HG03103 (cell line): ENCODE data around the gene FYB1.

ENCODE experiments used
- ATAC-seq: cut with Tn5 transposase; IDR thresholded peaks from one replicate; pipeline ENCODE4 v1.9.1; 2021; ENCODE audit warnings: low read depth; ENCODE audit not compliant: unreplicated experiment

Gene FYB1

DNA sequence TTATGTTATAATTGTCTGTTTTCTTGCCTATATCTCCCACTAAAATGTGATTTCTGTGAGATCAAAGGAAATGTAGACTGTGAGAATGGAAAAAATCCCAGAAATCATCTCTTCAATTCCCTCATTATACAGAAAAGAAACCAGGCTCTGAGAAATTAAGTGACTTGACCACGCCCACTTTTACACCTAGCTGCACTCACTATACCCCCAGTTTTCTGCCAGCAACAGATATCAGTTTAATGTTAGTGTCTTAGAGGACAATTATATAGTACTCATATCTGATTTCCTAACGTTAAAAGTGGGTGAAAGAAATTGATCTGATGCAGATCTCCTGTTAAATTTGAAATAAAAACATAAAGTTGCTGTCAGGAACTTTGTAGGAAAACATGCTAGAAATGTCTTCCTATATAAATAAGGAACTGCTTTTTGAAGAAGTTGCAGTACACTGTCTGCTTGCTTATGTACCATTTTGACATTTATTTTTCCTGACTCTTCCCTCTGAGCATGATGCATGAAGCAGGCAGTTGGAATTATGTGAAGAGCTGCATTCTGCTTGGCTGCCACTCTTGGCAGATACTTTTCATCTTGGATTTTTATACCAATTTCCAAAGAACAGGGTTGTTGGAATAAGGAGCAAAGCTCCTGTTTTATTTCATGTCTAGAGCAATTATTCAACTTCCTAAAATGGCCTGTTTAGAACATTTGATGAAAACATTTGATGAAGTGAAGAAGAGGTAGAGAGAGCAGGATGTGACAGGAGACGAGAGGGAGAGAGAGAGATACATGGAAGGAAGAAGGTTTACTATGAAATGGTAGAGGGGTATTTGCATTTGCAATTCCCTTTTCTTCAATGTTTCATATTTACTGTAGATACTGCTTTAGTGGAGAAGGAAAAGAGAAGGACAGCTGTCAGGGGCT, 87.9 kb downstream of the FYB1 start:
- no peak for ATAC-seq

DNA sequence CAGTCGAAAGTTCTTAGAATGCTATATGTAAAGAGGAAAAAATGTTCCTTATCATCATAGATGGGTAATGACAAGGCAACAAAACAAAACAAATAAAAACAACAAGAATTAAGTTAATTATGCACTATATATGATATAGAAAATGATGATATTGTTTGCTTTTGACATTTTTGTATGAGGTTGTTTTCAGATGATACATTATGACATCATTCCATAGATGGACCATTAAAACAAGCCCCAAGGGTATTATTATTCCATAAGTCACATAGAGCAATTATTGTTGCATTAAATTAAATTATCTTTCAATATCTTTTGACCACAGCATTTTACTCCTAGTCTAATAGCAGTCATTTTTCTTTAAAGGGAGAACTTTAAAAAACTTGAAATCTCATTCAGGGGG, 88.6 kb downstream of the FYB1 start:
- no peak for ATAC-seq

DNA sequence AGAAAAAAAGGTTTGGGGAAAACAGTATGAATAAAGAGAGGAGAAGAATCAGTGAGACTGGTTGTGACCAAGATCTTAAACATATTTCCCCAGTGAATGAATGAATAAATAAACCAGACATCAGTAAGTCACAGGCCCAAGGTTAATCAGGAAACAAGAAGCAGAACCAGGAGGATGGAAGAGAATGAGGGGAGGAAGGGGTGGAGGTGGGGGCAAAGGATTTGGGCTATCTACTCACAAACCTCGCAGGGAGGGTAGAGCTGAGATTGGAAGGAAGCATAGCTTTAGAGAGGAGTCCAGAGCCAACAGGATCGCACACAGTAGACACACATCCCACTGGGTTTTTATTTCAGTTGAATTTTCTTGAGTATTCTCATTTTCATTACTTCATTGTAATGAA, 97.4 kb downstream of the FYB1 start:
- no peak for ATAC-seq

DNA sequence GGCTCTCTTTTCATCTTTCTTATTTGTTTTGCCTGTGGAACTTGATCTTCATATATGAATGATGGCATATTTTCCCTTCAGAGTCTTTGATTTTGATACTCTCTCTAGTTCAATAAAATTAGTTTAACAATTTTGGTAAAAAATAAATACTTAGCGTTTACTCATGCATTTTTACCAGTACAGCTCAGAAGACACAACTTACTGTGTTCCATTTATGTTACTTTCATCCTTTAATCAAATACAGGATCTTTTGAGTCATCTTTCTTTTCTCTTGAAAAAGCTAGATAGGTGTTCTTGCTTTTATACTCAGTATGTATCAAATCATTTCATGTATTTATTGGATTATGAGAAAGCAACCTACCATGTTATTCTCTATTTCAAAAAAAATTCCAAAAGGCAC, 98.0 kb downstream of the FYB1 start:
- ATAC-seq: no peak

DNA sequence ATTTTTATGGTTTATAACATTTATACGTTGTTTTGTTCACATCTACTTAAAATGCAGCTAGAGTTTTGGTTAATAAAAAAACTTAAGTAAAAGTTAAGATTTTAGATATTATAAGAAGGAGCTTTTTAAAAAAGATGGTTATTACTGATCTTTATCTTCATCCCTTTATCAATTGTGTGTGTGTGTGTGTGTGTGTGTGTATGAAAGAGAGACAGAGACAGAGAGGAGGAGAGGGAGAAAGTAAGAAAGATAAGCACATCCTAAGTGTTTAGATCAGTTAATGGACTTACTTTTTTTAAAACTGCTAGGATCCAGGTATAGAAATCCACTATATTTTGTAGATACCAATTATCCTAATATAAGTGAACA, 99.3 kb downstream of the FYB1 start:
- ATAC-seq: no peak

DNA sequence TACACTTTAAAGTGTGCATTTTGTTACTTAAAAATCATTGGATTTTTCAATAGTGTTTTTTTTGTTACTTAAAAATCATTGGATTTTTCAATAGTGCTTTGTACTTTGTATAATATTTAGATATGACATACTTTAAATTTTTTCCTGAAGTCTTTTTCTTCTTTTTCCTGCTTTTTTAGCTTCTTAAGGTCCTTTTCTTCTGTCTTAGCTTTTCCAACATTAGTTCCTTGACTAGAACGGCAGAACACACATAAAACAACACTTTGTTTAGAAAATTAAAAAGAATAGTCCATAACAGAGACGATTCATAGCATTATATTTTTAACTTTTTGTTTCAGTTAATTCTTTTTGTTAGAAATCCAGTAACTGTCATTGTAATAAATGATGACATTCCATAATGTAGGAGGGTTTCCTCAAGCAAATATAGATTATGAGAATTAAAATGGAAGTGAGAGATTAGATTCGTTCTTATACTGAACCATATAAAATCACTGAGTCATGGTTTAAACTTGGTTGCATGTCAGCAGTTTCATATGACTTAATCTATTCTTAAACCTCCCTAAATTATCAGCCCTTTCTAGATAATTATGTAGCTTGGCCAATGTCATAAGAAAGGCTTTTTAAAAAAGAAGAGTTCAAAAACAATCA, 99.8 kb downstream of the FYB1 start:
- no peak for ATAC-seq

DNA sequence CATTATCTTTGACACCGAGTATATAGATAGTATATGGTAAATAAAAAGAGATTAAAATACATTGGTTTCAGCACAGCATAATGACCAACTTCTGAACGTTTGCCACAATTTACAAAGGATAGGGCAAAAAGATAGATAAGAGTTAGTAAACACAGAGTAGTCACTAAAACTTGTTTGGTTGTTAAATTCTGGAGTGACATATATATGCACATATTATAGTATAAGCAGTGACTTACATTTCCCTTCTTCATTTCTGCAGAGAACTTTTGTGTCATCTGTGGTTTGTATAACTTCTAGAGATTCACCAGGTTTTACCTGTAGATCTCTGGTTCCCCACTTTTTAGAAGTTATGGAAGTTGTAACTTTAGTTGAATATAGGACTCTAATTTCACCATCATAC, 100.7 kb downstream of the FYB1 start:
- no peak for ATAC-seq

DNA sequence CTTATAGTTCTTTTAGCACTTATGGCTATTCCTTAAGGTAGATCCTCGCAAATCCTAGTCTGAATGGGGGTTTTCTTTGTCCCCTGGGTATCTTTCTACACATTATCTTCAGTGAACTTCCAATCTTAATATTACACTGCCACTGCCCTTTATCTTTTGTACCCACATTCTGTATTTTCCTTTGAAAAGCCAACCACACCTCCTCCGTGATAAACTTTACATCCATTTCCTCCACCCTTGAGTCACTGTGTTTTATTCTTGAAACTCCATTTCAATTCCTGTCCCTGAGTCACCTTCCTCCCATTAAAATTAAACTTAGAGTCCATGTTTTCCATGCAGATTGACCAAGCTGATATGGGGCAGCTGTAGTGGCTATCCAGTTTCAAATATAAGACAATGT, 102.0 kb downstream of the FYB1 start:
- no peak for ATAC-seq

DNA sequence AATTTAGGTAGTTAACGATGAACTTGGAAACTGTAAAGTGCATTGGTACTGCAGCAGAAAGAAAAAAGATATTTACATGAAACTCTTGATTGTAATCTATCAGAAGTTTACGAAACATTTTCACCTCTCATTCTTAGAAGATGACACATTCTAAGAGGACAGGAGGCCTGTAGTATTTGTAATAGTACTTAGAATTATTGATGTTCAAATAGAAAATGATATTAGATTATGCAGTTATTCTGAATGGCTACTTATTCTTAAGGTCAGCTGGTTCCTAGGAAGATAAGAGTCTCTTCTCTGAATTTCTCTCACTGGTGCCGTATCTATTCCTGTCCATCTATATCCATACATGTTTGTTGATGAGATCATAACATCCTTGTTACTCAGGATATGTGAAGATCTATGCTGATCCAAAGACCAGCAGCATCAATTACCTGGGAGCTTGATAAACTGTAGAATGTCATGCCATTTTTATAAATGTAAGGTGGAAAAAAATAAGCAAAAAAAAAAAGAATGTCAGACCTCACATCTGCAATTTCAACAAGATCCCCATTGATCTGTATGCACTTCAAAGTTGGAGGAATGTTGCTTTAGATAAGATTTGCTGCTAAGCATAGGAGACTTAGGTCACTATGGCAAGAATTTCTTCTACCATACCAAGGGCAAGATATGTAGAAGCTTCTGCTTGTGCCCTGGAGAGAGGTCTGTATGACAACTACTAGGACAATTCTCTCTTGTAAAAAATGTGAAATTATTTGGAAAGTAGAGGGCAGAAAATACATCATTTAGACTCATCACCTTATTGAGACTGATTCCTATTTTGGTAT, 102.8 kb downstream of the FYB1 start:
- ATAC-seq: no peak

DNA sequence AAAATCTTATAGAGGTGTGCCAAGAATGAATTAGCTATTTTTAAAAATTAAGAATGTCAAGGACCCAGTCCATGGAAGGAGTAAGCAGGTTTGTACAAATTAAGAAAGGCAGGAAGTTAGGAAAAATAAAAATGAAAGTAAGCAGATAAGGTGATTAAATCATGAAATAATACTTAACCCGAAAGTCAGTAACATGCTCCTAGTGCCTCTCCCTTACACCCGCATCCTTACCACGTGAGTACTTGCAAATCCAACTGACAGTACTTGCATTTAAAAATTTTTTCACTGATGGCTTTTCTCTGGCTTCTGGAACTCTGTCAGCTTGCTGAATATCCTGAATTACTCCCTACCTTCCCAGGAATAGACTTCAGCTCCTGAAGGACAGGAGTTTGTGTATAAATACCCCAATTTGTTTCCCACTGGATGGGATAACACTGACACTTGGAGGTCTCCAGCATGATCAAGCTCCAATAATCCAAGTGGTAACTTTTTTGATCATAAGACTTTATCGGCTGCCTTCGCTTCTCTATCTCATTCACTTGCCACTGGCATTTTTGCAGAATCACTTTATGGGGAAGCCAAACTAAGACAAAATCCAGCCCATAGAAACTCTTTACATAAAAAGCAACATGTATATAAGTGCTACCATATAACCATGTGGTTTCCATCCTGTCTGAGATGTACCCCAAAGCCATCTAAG, 103.6 kb downstream of the FYB1 start:
- ATAC-seq: no peak

DNA sequence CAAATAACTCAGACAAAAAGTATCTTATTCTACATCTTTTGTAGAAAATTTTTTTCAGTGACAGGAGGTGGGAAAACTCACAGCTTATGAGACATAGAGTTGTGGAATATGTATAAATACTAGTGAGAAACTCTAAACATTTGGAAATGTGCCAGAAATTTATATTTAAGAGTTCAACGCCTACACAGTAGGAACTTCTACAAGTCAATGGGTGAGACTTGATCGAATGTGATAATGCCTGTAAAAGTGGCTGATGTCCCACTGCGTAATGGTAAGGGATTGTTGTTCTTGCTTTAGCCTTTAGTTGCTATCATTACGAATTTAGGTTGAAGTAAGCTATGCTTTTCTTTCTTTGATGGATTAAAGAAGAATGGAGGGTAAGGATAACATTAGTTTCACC, 105.2 kb downstream of the FYB1 start:
- ATAC-seq: no peak

DNA sequence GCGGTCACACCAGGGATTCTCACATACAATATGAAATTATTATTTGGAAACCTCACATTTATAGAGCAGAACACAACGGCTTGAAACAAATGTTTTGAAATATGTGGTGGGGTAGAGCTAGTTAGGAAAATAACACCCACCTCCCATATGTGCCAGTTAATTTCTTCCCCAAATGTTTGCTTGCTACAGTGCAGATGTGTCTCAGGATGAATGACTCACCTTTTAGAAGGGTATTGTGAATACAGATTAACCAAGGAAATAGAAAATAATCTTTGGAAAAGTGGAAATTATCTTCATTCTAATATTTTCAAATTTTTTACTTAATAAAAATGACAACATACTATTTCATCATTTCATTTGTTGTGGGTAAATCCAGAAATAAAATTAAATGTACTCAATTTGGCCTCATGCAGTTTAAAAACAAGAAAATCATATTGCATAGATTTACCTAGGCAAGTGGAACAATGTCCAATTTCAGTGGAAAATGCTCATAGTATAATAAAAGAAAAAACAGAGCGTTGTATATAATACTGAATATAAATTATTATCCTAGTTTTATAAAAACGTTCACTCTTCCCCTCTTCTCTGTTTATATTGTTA, 105.9 kb downstream of the FYB1 start:
- ATAC-seq: no peak

DNA sequence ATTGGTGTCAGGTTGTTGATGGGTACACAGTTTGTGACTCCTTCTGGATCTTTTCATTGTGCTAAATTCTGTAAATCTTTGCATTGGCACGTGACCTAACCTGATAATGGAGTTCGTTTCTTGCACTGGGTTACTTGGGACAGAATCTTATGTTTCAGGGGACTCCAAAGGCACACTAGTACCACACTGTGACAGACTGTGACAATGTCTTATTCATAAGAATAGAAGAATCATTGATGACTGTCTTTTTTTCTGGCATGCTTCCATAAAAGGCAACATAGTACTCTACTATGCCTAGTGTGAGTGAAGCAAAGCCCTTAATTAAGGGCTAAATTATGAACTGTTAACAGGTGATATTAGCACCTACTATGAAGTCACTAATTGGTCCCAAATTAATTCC, 109.8 kb downstream of the FYB1 start:
- no peak for ATAC-seq

DNA sequence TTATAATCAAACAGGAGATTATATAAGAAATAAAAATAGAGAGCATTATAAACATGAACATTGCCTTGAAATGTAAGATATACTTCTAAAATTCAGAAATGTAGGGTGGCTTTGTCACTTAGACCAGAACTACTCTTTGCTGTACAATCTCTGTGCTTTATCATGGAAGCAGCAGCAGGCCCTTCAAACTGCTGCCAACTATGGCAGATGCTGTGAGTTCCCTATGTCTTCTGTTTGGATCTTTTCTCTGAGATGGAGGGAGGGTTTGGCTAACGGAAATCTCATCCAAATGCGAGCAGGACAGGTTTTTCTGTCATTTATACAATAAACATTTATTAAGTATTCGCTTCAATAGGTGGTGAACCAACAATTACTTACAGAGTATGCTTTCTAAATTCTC, 110.4 kb downstream of the FYB1 start:
- no peak for ATAC-seq

DNA sequence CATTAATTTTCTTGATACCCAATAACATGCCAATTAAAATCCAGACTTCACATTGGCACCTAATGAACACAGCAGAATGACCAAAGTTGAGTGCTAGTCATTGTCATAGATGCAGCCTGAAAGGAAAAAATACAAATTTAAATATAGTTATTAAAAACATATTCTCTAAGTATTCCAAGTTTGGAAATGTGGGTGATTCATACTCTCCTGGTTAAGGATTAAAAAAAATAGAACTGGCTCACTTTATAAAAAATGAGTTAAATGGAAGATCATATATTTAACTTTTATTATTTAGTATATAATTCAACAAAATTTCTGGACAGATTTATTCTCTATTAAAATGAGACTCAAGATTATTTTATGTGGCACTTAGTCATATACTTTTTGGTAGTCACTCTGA, 112.0 kb downstream of the FYB1 start:
- ATAC-seq: no peak

DNA sequence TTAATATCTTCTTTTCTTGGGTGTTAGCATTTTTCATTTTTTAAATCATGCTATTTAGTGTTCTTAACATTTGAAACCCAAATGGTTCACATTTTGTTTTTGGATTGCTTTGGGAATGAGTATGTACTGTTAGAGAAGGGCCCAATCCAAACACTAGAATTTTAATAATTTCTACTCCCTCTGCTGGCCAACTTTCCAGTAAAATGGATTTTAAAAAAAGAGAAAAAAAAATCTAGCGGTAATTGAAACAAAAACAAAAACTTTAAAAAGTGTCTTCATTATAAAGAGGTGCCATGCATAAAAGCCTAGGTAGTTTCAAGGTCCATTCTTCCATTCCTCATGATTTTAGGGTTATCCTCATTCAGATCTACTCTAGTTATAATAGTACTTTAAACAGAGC, 113.0 kb downstream of the FYB1 start:
- ATAC-seq: no peak

DNA sequence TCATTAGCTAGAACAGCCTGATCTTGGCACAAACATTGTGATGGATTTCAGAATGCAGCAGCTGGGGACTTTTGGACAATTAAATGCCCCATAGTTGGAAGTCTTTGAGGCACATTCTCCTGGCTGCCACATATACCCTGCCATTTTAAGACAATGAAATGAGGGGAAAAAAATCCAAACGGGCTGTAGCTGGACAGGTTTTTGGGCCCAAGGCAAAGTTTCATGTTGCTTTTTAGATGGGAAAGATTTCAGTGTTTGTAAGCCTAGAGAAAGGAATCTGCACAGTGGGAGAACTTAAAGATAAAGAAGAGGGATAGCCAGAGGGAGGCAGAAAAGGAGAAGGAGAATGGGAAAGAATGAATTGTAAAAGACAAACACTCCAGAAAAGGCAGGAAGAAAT, 115.1 kb downstream of the FYB1 start:
- ATAC-seq: no peak

DNA sequence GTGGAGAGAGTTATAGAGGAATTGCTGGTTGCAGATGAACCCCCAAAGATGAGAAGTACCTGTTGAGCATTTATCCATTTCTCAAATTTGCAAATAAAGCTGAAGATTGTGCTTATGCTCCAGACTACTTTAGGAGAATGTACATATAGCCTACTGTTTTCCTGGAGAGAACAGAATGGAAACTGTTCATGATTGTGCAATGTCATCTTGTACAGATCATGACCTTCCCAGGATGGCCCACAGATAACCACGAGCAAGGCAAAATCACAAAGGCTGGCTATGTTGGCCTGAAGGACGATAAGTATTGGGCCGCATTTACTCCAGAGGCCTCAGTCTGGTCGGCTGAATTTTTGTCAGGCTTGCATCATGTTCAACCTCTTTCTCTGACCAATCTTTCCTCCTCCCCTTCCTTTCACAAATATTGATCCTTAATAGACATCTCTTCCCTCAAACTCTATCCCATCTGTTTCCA, 116.6 kb downstream of the FYB1 start:
- no peak for ATAC-seq

DNA sequence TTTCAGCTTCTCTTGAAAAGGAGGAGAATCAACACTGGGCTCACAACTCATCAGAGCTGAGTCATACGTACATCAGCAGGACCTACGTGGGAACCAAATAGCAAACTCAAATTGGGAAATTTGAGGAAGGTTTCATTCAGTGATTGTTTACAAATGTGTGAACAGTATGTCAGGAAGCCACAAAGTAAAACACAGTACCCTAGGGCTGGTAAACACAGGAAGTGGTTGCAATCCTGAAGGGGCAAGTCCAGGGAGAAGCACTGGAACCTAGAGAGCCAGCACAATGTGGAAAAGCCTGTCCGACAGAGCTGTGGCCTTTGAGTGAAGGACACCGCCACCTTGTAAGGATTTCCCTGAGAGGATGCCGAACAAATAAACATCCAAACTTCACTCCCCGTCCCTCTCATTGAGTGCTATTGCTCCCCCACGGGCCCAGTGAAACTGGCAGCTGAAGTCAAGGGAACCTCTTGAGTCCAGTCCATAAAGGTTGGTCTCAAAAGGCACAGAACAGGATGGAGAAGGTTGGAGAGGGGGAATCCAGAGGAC, 118.4 kb downstream of the FYB1 start:
- ATAC-seq: no peak

DNA sequence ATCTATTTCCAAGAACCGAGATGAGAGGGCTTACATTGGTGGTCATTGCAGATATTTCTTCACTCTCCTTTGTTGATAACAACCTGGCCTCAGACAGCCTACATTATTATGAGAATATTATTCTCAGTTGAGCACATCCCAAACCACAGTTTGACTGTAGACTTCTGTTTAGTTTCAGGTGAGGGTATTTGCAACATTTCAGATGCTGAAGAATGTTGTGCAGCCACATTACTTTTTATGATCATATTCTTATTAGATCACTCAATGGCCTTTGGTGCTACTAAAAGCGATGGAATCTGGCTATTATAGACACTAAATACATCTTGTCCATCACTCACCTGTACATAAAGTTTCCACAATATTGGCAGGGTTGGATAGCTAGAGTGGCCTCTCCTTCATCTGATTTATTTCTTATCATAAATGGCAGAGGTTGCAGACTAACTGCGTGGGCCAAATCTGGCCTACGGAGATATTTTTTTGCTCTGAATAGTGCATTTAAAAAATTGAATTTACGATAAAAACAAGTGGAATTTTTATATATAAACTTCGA, 119.0 kb downstream of the FYB1 start:
- no peak for ATAC-seq
